WTC11 (cell line): ENCODE measurements around the gene CLDN25. TPM values are rescaled to one million over a fixed set of nuclear protein-coding genes. Genes with fewer than 3 reads are reported as not detected.

Experiments
- ATAC-seq: fragments of 200-7000 bp; cut with Tn5 transposase; 2 replicates; pipeline ENCODE4 v1.10.0; 2021; ENCODE audit warnings: mild to moderate bottlenecking, moderate library complexity
- CTCF ChIA-PET: fragments of 300-600 bp; sonication (Branson Sonifier 250); formaldehyde crosslinking; loops from one replicate; lab custom pipeline; 2021; ENCODE audit warnings: antibody characterized with exemption; lab: Charles Lee
- POLR2A ChIA-PET: fragments of 350-600 bp; sonication (Branson Sonifier 250); formaldehyde crosslinking; loops from one replicate; lab custom pipeline; 2021; ENCODE audit warnings: antibody characterized with exemption; lab: Charles Lee
- DNase-seq: peaks from one replicate; pipeline ENCODE4 v3.0.0; 2021; ENCODE audit warnings: low spot score
- H3K27ac Mint-ChIP-seq: 2 replicates; pipeline ENCODE4 v1.8.0; 2021; ENCODE audit warnings: mixed read lengths
- H3K27me3 Mint-ChIP-seq: 2 replicates; pipeline ENCODE4 v1.8.0; 2021; ENCODE audit warnings: low read depth, mild to moderate bottlenecking, moderate library complexity, mixed read lengths
- H3K36me3 Mint-ChIP-seq: 2 replicates; pipeline ENCODE4 v1.8.0; 2021; ENCODE audit warnings: mixed read lengths
- H3K4me1 Mint-ChIP-seq: 2 replicates; pipeline ENCODE4 v1.8.0; 2022; ENCODE audit warnings: mixed read lengths
- H3K4me3 Mint-ChIP-seq: 2 replicates; pipeline ENCODE4 v1.8.0; 2021; ENCODE audit warnings: mild to moderate bottlenecking, moderate library complexity, mixed read lengths
- H3K9me3 Mint-ChIP-seq: 2 replicates; pipeline ENCODE4 v1.8.0; 2021; ENCODE audit warnings: mixed read lengths
- FOXP1 ChIP-seq: sonication (generic); formaldehyde crosslinking; IDR thresholded peaks from 2 replicates; pipeline ENCODE4 v1.8.0; 2022; ENCODE audit warnings: missing genetic modification reagents, mild to moderate bottlenecking, moderate library complexity, borderline replicate concordance
- NR1H2 ChIP-seq: sonication (generic); formaldehyde crosslinking; IDR thresholded peaks from 2 replicates; pipeline ENCODE4 v1.9.0; 2021; ENCODE audit warnings: mild to moderate bottlenecking, moderate library complexity, missing genetic modification reagents
- TEAD1 ChIP-seq: sonication (generic); formaldehyde crosslinking; IDR thresholded peaks from 2 replicates; pipeline ENCODE4 v1.8.0; 2022; ENCODE audit warnings: mild to moderate bottlenecking, missing genetic modification reagents
- TEAD4 ChIP-seq: sonication (generic); formaldehyde crosslinking; IDR thresholded peaks from 2 replicates; pipeline ENCODE4 v1.8.0; 2022; ENCODE audit warnings: mild to moderate bottlenecking, missing genetic modification reagents
- ZNF138 ChIP-seq: sonication (generic); formaldehyde crosslinking; conservative IDR thresholded peaks from 2 replicates; pipeline ENCODE4 v1.8.1; 2022; ENCODE audit warnings: mild to moderate bottlenecking, moderate library complexity, missing genetic modification reagents
- ZNF219 ChIP-seq: sonication (generic); formaldehyde crosslinking; IDR thresholded peaks from 2 replicates; pipeline ENCODE4 v1.8.0; 2023; ENCODE audit warnings: missing genetic modification reagents, mild to moderate bottlenecking, borderline replicate concordance
- ZNF416 ChIP-seq: fragments of 250-450 bp; sonication (Bioruptor Pico); IDR thresholded peaks from 2 replicates; pipeline ENCODE4 v1.9.0; 2021; ENCODE audit warnings: mild to moderate bottlenecking, inconsistent platforms
- ZNF423 ChIP-seq: fragments of 250-450 bp; sonication (Bioruptor Pico); IDR thresholded peaks from 2 replicates; pipeline ENCODE4 v2.1.2; 2022; ENCODE audit warnings: mild to moderate bottlenecking, moderate library complexity
- total RNA-seq: library from RNA; stranded (reverse); gene quantifications from 3 replicates; pipeline ENCODE4 v1.2.3, GENCODE V29; 2021
- TF ChIP-seq, protein P1 (sequence below): fragments of 250-450 bp; sonication (Bioruptor Pico); IDR thresholded peaks from 2 replicates; pipeline ENCODE4 v1.9.0; 2021; ENCODE audit warnings: mild to moderate bottlenecking
- TF ChIP-seq, protein P2 (sequence below): sonication (generic); formaldehyde crosslinking; IDR thresholded peaks from 2 replicates; pipeline ENCODE4 v1.8.0; 2023; ENCODE audit warnings: missing genetic modification reagents, mild to moderate bottlenecking, borderline replicate concordance
- TF ChIP-seq, protein P3 (sequence below): sonication (generic); formaldehyde crosslinking; IDR thresholded peaks from 2 replicates; pipeline ENCODE4 v1.8.1; 2023; ENCODE audit warnings: mild to moderate bottlenecking, missing genetic modification reagents
- TF ChIP-seq, protein P4 (sequence below): sonication (generic); formaldehyde crosslinking; IDR thresholded peaks from 2 replicates; pipeline ENCODE4 v1.8.0; 2022; ENCODE audit warnings: mild to moderate bottlenecking, missing genetic modification reagents
- TF ChIP-seq, protein P5 (sequence below): sonication (generic); formaldehyde crosslinking; IDR thresholded peaks from 2 replicates; pipeline ENCODE4 v1.8.0; 2023; ENCODE audit warnings: missing genetic modification reagents
- TF ChIP-seq, protein P6 (sequence below): fragments of 250-450 bp; sonication (Bioruptor Pico); conservative IDR thresholded peaks from 2 replicates; pipeline ENCODE4 v1.9.0; 2021; ENCODE audit warnings: mild to moderate bottlenecking
- TF ChIP-seq, protein P7 (sequence below): fragments of 250-450 bp; sonication (Bioruptor Pico); IDR thresholded peaks from 2 replicates; pipeline ENCODE4 v1.9.0; 2021; ENCODE audit warnings: mild to moderate bottlenecking
- TF ChIP-seq, protein P8 (sequence below): sonication (generic); formaldehyde crosslinking; IDR thresholded peaks from 2 replicates; pipeline ENCODE4 v1.8.1; 2023; ENCODE audit warnings: mild to moderate bottlenecking, missing genetic modification reagents

Gene CLDN25
- total RNA-seq, 1 experiment from 2014 or later, result not detected

DNA sequence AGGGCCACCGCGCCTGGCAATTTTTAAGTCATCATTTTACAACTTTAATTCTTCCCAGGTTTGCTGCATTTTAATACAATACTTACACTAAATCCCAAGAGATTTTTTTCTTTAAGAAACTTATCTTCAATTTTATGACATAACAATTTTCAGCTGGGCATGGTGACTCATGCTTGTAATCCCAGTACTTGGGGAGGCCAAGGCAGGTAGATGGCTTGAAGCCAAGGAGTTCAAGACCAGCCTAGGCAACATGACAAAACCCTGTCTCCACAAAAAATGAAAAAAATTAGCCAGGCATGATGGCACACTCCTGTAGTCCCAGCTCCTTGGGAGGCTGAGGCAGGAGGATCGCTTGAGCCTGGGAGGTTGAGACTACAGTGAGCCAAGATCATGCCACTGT, 38.8 kb downstream of the CLDN25 start:
- CTCF ChIA-PET, result interaction anchor here (1.7 kb wide), 1 partner anchor 12 kb away, joined by 5 read pairs; no protein-coding TSS in a partner anchor

DNA sequence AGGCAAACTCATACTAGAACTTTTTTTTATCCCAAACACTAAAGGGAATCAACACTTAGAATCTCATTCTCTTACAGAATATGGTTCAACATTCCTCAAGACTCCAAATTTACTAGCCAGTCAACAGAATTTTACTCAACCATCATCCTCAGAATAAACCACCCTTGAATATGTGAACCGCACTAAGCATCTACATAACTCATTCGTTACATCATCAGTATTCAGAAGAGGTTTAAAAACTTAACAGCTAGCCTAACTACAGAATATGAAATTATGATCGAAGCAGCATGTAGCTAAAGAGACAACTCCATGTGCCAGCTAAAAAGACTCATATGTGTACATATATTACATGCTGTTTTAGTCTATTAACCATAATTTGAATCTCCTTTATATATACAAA, 47.9 kb downstream of the CLDN25 start:
- no peak for DNase-seq
- no peak for ATAC-seq
- Mint-ChIP-seq H3K4me3 (no peak overlapping the region), H3K4me1 (no peaks in the 10 kb centered on the region), H3K9me3 (peaks cover 5% of the 10 kb centered on the region; the same call in 1 of the 2 replicates), H3K36me3 (peaks cover 78% of the 10 kb centered on the region), H3K27ac (no peak overlapping the region), H3K27me3 (no peaks in the 10 kb centered on the region)
- CTCF ChIA-PET, result interaction anchor here (0.5 to 0.8 kb wide), 3 partner anchors 18 to 1547 kb away, joined by 3 to 5 read pairs (median 4); no protein-coding TSS in a partner anchor
- POLR2A ChIA-PET, result no interaction called here
- TF ChIP-seq, protein P1, sequence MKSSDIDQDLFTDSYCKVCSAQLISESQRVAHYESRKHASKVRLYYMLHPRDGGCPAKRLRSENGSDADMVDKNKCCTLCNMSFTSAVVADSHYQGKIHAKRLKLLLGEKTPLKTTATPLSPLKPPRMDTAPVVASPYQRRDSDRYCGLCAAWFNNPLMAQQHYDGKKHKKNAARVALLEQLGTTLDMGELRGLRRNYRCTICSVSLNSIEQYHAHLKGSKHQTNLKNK (CRISPR knock-in tag), result no peak
- TF ChIP-seq NR1H2 (CRISPR knock-in tag) (no peak), TEAD1 (CRISPR knock-in tag) (no peak), ZNF219 (CRISPR knock-in tag) (no peak)
- TF ChIP-seq, protein P2, sequence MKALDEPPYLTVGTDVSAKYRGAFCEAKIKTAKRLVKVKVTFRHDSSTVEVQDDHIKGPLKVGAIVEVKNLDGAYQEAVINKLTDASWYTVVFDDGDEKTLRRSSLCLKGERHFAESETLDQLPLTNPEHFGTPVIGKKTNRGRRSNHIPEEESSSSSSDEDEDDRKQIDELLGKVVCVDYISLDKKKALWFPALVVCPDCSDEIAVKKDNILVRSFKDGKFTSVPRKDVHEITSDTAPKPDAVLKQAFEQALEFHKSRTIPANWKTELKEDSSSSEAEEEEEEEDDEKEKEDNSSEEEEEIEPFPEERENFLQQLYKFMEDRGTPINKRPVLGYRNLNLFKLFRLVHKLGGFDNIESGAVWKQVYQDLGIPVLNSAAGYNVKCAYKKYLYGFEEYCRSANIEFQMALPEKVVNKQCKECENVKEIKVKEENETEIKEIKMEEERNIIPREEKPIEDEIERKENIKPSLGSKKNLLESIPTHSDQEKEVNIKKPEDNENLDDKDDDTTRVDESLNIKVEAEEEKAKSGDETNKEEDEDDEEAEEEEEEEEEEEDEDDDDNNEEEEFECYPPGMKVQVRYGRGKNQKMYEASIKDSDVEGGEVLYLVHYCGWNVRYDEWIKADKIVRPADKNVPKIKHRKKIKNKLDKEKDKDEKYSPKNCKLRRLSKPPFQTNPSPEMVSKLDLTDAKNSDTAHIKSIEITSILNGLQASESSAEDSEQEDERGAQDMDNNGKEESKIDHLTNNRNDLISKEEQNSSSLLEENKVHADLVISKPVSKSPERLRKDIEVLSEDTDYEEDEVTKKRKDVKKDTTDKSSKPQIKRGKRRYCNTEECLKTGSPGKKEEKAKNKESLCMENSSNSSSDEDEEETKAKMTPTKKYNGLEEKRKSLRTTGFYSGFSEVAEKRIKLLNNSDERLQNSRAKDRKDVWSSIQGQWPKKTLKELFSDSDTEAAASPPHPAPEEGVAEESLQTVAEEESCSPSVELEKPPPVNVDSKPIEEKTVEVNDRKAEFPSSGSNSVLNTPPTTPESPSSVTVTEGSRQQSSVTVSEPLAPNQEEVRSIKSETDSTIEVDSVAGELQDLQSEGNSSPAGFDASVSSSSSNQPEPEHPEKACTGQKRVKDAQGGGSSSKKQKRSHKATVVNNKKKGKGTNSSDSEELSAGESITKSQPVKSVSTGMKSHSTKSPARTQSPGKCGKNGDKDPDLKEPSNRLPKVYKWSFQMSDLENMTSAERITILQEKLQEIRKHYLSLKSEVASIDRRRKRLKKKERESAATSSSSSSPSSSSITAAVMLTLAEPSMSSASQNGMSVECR (CRISPR knock-in tag), result no peak
- TF ChIP-seq, protein P3, sequence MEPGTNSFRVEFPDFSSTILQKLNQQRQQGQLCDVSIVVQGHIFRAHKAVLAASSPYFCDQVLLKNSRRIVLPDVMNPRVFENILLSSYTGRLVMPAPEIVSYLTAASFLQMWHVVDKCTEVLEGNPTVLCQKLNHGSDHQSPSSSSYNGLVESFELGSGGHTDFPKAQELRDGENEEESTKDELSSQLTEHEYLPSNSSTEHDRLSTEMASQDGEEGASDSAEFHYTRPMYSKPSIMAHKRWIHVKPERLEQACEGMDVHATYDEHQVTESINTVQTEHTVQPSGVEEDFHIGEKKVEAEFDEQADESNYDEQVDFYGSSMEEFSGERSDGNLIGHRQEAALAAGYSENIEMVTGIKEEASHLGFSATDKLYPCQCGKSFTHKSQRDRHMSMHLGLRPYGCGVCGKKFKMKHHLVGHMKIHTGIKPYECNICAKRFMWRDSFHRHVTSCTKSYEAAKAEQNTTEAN (CRISPR knock-in tag), result no peak

More for the DNA sequence above, 38.8 kb downstream of the CLDN25 start:
- no peak for TF ChIP-seq FOXP1 (CRISPR knock-in tag)
- no peak for TF ChIP-seq TEAD4 (CRISPR knock-in tag)
- no peak for TF ChIP-seq ZNF416 (CRISPR knock-in tag)
- TF ChIP-seq ZNF138 (CRISPR knock-in tag), result no peak
- no peak for TF ChIP-seq ZNF423 (CRISPR knock-in tag)
- TF ChIP-seq, protein P4, sequence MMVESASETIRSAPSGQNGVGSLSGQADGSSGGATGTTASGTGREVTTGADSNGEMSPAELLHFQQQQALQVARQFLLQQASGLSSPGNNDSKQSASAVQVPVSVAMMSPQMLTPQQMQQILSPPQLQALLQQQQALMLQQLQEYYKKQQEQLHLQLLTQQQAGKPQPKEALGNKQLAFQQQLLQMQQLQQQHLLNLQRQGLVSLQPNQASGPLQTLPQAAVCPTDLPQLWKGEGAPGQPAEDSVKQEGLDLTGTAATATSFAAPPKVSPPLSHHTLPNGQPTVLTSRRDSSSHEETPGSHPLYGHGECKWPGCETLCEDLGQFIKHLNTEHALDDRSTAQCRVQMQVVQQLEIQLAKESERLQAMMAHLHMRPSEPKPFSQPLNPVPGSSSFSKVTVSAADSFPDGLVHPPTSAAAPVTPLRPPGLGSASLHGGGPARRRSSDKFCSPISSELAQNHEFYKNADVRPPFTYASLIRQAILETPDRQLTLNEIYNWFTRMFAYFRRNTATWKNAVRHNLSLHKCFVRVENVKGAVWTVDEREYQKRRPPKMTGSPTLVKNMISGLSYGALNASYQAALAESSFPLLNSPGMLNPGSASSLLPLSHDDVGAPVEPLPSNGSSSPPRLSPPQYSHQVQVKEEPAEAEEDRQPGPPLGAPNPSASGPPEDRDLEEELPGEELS (CRISPR knock-in tag), result no peak
- TF ChIP-seq, protein P5, sequence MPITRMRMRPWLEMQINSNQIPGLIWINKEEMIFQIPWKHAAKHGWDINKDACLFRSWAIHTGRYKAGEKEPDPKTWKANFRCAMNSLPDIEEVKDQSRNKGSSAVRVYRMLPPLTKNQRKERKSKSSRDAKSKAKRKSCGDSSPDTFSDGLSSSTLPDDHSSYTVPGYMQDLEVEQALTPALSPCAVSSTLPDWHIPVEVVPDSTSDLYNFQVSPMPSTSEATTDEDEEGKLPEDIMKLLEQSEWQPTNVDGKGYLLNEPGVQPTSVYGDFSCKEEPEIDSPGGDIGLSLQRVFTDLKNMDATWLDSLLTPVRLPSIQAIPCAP, result no peak
- TF ChIP-seq, protein P6, sequence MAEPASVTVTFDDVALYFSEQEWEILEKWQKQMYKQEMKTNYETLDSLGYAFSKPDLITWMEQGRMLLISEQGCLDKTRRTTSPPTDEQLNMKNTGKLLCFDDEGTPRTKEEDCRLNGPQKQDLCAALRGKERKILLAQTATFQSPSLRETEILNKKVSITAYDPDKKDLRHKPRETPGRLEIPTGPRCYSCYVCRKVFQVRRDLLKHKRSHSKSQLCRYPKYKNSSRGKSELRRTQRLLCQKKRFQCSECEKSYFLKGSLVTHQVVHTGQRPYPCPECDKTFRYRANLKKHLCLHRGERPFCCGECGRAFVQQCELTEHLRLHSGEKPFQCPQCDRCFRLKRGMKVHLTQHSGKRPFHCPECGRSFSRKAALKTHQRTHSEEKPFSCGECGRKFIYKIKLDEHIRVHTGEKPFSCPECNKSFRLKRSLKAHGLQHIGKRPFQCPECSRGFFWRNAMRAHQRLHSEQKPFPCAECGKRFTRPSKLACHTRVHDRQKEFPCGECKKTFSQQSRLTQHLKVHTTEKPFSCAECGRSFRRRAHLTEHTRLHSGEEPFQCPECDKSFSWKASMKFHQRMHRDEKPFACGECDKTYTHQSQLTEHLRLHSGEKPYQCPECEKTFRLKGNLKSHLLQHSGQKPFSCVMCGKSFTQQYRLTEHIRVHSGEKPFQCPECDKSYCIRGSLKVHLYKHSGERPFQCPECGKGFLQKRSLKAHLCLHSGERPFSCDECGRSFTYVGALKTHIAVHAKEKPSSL (CRISPR knock-in tag), result no peak
- TF ChIP-seq, protein P7, sequence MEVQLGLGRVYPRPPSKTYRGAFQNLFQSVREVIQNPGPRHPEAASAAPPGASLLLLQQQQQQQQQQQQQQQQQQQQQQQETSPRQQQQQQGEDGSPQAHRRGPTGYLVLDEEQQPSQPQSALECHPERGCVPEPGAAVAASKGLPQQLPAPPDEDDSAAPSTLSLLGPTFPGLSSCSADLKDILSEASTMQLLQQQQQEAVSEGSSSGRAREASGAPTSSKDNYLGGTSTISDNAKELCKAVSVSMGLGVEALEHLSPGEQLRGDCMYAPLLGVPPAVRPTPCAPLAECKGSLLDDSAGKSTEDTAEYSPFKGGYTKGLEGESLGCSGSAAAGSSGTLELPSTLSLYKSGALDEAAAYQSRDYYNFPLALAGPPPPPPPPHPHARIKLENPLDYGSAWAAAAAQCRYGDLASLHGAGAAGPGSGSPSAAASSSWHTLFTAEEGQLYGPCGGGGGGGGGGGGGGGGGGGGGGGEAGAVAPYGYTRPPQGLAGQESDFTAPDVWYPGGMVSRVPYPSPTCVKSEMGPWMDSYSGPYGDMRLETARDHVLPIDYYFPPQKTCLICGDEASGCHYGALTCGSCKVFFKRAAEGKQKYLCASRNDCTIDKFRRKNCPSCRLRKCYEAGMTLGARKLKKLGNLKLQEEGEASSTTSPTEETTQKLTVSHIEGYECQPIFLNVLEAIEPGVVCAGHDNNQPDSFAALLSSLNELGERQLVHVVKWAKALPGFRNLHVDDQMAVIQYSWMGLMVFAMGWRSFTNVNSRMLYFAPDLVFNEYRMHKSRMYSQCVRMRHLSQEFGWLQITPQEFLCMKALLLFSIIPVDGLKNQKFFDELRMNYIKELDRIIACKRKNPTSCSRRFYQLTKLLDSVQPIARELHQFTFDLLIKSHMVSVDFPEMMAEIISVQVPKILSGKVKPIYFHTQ (CRISPR knock-in tag), result no peak
- TF ChIP-seq, protein P8, sequence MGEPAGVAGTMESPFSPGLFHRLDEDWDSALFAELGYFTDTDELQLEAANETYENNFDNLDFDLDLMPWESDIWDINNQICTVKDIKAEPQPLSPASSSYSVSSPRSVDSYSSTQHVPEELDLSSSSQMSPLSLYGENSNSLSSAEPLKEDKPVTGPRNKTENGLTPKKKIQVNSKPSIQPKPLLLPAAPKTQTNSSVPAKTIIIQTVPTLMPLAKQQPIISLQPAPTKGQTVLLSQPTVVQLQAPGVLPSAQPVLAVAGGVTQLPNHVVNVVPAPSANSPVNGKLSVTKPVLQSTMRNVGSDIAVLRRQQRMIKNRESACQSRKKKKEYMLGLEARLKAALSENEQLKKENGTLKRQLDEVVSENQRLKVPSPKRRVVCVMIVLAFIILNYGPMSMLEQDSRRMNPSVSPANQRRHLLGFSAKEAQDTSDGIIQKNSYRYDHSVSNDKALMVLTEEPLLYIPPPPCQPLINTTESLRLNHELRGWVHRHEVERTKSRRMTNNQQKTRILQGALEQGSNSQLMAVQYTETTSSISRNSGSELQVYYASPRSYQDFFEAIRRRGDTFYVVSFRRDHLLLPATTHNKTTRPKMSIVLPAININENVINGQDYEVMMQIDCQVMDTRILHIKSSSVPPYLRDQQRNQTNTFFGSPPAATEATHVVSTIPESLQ (CRISPR knock-in tag), result no peak
- ATAC-seq (no peak), DNase-seq (no peak)
- peaks cover 72% of the 10 kb centered on the region for H3K36me3 Mint-ChIP-seq
- H3K4me1 Mint-ChIP-seq, result peaks cover 11% of the 10 kb centered on the region
- no peaks in the 10 kb centered on the region for H3K27me3 Mint-ChIP-seq
- no peak overlapping the region for H3K4me3 Mint-ChIP-seq
- no peak overlapping the region for H3K27ac Mint-ChIP-seq
- POLR2A ChIA-PET, result no interaction called here
- no peaks in the 10 kb centered on the region for H3K9me3 Mint-ChIP-seq
